H1 (cell line): Measurements from ENCODE around the gene TWIST2. TPM values are rescaled to one million over a fixed set of nuclear protein-coding genes. Genes with fewer than 3 reads are reported as not detected.

Experiments used
- CTCF ChIA-PET: fragments of 300-600 bp; sonication (Branson Sonifier 250); formaldehyde crosslinking; loops from one replicate; lab custom pipeline; 2021; ENCODE audit not compliant: partially characterized antibody; lab: Charles Lee
- POLR2A ChIA-PET: fragments of 300-600 bp; sonication (Branson Sonifier 250); formaldehyde crosslinking; loops from one replicate; lab custom pipeline; 2021; ENCODE audit warnings: inconsistent platforms; ENCODE audit not compliant: partially characterized antibody; lab: Charles Lee
- DNase-seq, 2 experiments: peaks; one replicate each; pipeline versions ENCODE4 v3.0.0 to v3.0.0-alpha.2; 2010 to 2022; ENCODE audit warnings: low spot score in 2 of 2, low read depth in 1 of 2, mixed read lengths in 1 of 2
- FAIRE-seq: peaks from 2 replicates; lab custom pipeline; 2011; peaks lifted over from hg19 to GRCh38; lab: Jason Lieb, UNC
- H2AFZ ChIP-seq: 2 replicates; pipeline ENCODE4 v1.8.1; 2012; ENCODE audit warnings: low read length, inconsistent platforms
- H2AK5ac ChIP-seq: 2 replicates; pipeline ENCODE4 v1.6.1; 2013; ENCODE audit warnings: low read depth, low read length
- H2BK120ac ChIP-seq: replicated peaks from 2 replicates; pipeline ENCODE3; 2013; ENCODE audit warnings: low read depth, low read length, inconsistent platforms
- H2BK12ac ChIP-seq: 2 replicates; pipeline ENCODE4 v1.6.1; 2013; ENCODE audit warnings: low read depth, low read length
- H2BK15ac ChIP-seq: 2 replicates; pipeline ENCODE4 v1.6.1; 2013; ENCODE audit warnings: low read length
- H2BK20ac ChIP-seq: 2 replicates; pipeline ENCODE4 v1.6.1; 2013; ENCODE audit warnings: low read length
- H2BK5ac ChIP-seq: 2 replicates; pipeline ENCODE4 v1.6.1; 2013; ENCODE audit warnings: low read depth, low read length
- H3K14ac ChIP-seq: 2 replicates; pipeline ENCODE4 v1.6.1; 2013; ENCODE audit warnings: inconsistent platforms; ENCODE audit not compliant: insufficient read length
- H3K18ac ChIP-seq: 2 replicates; pipeline ENCODE4 v1.6.1; 2013; ENCODE audit warnings: low read length; ENCODE audit errors: extremely low read depth
- H3K23ac ChIP-seq: 2 replicates; pipeline ENCODE4 v1.6.1; 2013; ENCODE audit warnings: inconsistent platforms; ENCODE audit not compliant: insufficient read length
- H3K23me2 ChIP-seq: 2 replicates; pipeline ENCODE4 v1.6.1; 2013; ENCODE audit warnings: low read depth, low read length
- H3K27ac ChIP-seq: 2 replicates; pipeline ENCODE4 v1.6.1; 2011; ENCODE audit warnings: low read depth, low read length, inconsistent platforms
- H3K27me3 ChIP-seq, 4 experiments: replicated peaks in 1 of 4; 1 replicate in 1 of 4; 2 replicates in 3 of 4; pipeline versions ENCODE4 v1.6.1 to v1.8.1; 2011 to 2013; ENCODE audit warnings: low read length in 3 of 4, mild to moderate bottlenecking in 3 of 4, inconsistent platforms in 2 of 4, mixed read lengths in 2 of 4, moderate library complexity in 1 of 4; ENCODE audit not compliant: control insufficient read depth in 3 of 4, insufficient read depth in 3 of 4; ENCODE audit errors: extremely low read depth in 1 of 4
- H3K36me3 ChIP-seq, 4 experiments: 2 replicates each; pipeline versions ENCODE4 v1.6.1 to v1.8.1; 2011 to 2013; ENCODE audit warnings: mild to moderate bottlenecking in 4 of 4, low read length in 3 of 4, moderate library complexity in 2 of 4, control low read depth in 1 of 4, inconsistent platforms in 1 of 4; ENCODE audit not compliant: insufficient read depth in 4 of 4, control insufficient read depth in 2 of 4
- H3K4ac ChIP-seq: replicated peaks from 2 replicates; pipeline ENCODE3; 2013; ENCODE audit warnings: low read length, low read depth, mixed read lengths, inconsistent platforms; ENCODE audit not compliant: insufficient read length
- H3K4me1 ChIP-seq, 4 experiments: replicated peaks in 1 of 4; 1 replicate in 1 of 4; 2 replicates in 3 of 4; pipeline versions ENCODE4 v1.6.1 to v1.8.1; 2011 to 2013; ENCODE audit warnings: low read length in 3 of 4, inconsistent platforms in 2 of 4, mixed read lengths in 1 of 4; ENCODE audit not compliant: insufficient read depth in 4 of 4, control insufficient read depth in 3 of 4
- H3K4me2 ChIP-seq, 2 experiments: 2 replicates each; pipeline versions ENCODE4 v1.6.1 to v1.8.1; 2011 to 2013; ENCODE audit warnings: low read depth in 2 of 2, low read length in 2 of 2, control low read depth in 1 of 2, inconsistent platforms in 1 of 2, mild to moderate bottlenecking in 1 of 2; ENCODE audit not compliant: insufficient read depth in 1 of 2
- H3K4me3 ChIP-seq, 4 experiments: fragments of 200-600, 300-600 bp in 1 of 4; sonication (generic), shearing (Covaris generic), sonication (Bioruptor Twin) in 1 of 4; 2 replicates each; pipeline versions ENCODE4 v1.5.1 to v1.8.1; 2011 to 2016; ENCODE audit warnings: low read length in 4 of 4, low read depth in 3 of 4, control low read depth in 2 of 4, inconsistent platforms in 2 of 4, mild to moderate bottlenecking in 2 of 4, mixed read lengths in 1 of 4, moderate library complexity in 1 of 4; ENCODE audit not compliant: insufficient read depth in 2 of 4; ENCODE audit errors: extremely low read depth in 1 of 4
- H3K56ac ChIP-seq: replicated peaks from 2 replicates; pipeline ENCODE3; 2013; ENCODE audit warnings: low read depth, mild to moderate bottlenecking, mixed read lengths, low read length, inconsistent platforms; ENCODE audit not compliant: insufficient read length
- H3K79me1 ChIP-seq: 2 replicates; pipeline ENCODE4 v1.6.1; 2013; ENCODE audit warnings: low read depth, low read length, control low read depth
- H3K79me2 ChIP-seq, 2 experiments: 2 replicates each; pipeline versions ENCODE4 v1.6.1 to v1.8.1; 2012 to 2013; ENCODE audit warnings: low read length in 2 of 2, mild to moderate bottlenecking in 2 of 2, inconsistent platforms in 1 of 2; ENCODE audit not compliant: insufficient read depth in 2 of 2, control insufficient read depth in 1 of 2
- H3K9ac ChIP-seq, 4 experiments: replicated peaks in 1 of 4; 1 replicate in 1 of 4; 2 replicates in 3 of 4; pipeline versions ENCODE4 v1.6.1 to v1.8.1; 2011 to 2013; ENCODE audit warnings: low read depth in 3 of 4, low read length in 3 of 4, control low read depth in 2 of 4, mild to moderate bottlenecking in 2 of 4, moderate library complexity in 2 of 4, inconsistent platforms in 1 of 4; ENCODE audit errors: extremely low read depth in 1 of 4
- H3K9me3 ChIP-seq, 2 experiments: 2 replicates each; pipeline versions ENCODE4 v1.6.1 to v1.8.1; 2012 to 2013; ENCODE audit warnings: mild to moderate bottlenecking in 2 of 2, moderate library complexity in 2 of 2, control low read depth in 1 of 2, inconsistent platforms in 1 of 2, low read depth in 1 of 2, low read length in 1 of 2, mixed read lengths in 1 of 2; ENCODE audit not compliant: insufficient read depth in 2 of 2
- H4K20me1 ChIP-seq, 2 experiments: replicated peaks in 1 of 2; 2 replicates each; pipeline versions ENCODE3 to v1.8.1; 2011 to 2013; ENCODE audit warnings: inconsistent platforms in 2 of 2, low read length in 2 of 2, mild to moderate bottlenecking in 1 of 2; ENCODE audit not compliant: insufficient read depth in 2 of 2, control insufficient read depth in 1 of 2
- H4K5ac ChIP-seq: 2 replicates; pipeline ENCODE4 v1.6.1; 2013; ENCODE audit warnings: low read length, low read depth, mixed read lengths, inconsistent platforms; ENCODE audit not compliant: insufficient read length
- H4K8ac ChIP-seq: 2 replicates; pipeline ENCODE4 v1.8.0; 2013; ENCODE audit warnings: mild to moderate bottlenecking, moderate library complexity, low read length, inconsistent platforms; ENCODE audit not compliant: insufficient read depth; ENCODE audit errors: extremely low read depth
- H4K91ac ChIP-seq: replicated peaks from 2 replicates; pipeline ENCODE3; 2013; ENCODE audit warnings: low read length, mixed read lengths, inconsistent platforms; ENCODE audit not compliant: insufficient read length
- CHD2 ChIP-seq: IDR thresholded peaks from 2 replicates; pipeline ENCODE4 v1.6.1; 2012; ENCODE audit warnings: low read length, improper control_type of control experiment
- GABPA ChIP-seq: IDR thresholded peaks from 2 replicates; pipeline ENCODE4 v1.6.1; 2011; ENCODE audit warnings: mild to moderate bottlenecking, low read length, moderate library complexity, borderline replicate concordance; ENCODE audit not compliant: insufficient read depth
- NANOG ChIP-seq: IDR thresholded peaks from 2 replicates; pipeline ENCODE4 v1.6.1; 2011; ENCODE audit warnings: low read length, low read depth, mild to moderate bottlenecking, inconsistent platforms; ENCODE audit not compliant: insufficient read depth, poor library complexity, severe bottlenecking
- WGBS, 2 experiments: shearing (Covaris generic) in 1 of 2; methylation state at CpG; one replicate each; pipeline versions ENCODE4 v1.1.6 to v1.1.7; 2013 to 2015; ENCODE audit warnings: low lambda C conversion rate in 2 of 2, mixed read lengths in 2 of 2, inconsistent platforms in 1 of 2, low coverage in 1 of 2, missing lambda C conversion rate in 1 of 2; ENCODE audit not compliant: insufficient replicate concordance in 2 of 2, insufficient coverage in 1 of 2, insufficient read length in 1 of 2; ENCODE audit errors: extremely low coverage in 1 of 2, missing lambda C conversion rate in 1 of 2; 5-methylcytosine and 5-hydroxymethylcytosine counted together
- polyA plus RNA-seq, 7 experiments: library from polyadenylated mRNA; depleted of rRNA in 3 of 7; stranded (reverse) in 5 of 7; unstranded in 2 of 7; fragments of >200 nt in 5 of 7; fragments of 200-250 nt in 2 of 7; gene quantifications; 1 replicate in 5 of 7; 2 replicates in 1 of 7; 4 replicates in 1 of 7; pipeline versions ENCODE4 v1.2.1 to v1.2.3, GENCODE V29; 2011 to 2013; ENCODE audit warnings: missing spikeins in 2 of 7, mixed read lengths in 2 of 7
- total RNA-seq: library from RNA; stranded (reverse); fragmentation: NEBNext Ultra II Directional; extraction: Animal tissue kit (Norgen Biotek cat#: 25700); gene quantifications from 2 replicates; pipeline ENCODE4 v1.2.1, GENCODE V29; 2021

TWIST2 gene
- total and polyA plus RNA-seq, 2 of the 8 experiments (the other 6 are each of a cell fraction or from before 2014, with no cell fraction given), result 2.6 to 4.3 TPM

DNA sequence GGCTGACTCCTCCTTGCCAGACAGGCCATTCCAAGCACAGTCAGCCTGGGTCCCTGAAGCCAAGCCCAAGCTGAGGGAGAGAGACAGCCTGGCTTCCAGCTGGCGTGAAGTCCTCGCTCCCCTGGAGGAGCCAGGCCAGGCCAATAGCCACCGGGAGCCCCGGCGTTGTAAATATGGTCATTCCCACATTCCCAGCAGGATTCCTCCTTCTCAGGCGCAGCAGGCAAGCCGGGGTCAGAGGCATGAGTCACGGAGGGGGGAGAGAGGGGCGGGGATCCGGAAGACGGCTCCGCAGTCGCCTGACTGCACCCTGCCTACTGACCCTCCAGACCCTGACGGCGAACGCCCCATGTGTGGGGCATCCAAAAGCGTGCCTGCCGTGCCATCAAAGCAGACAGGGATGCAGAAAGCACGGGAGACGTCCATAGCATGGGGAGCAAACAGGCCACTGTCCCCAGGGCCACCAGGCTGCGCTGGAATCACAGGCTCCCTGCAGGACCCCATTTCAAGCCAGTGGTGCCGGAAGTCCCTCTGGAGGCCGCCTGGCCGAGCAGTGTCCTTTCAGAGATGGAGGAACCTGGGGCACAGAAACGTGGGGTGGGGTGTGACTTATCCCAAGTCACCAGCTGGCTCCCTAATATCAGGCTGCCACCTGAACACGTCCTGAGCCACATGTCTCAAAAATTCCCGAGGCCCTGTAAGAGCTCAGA is 48.2 kb downstream of the TWIST2 start:
- POLR2A ChIA-PET, result no interaction called here
- H2AFZ ChIP-seq, result no peak overlapping the region
- no peak for TF ChIP-seq GABPA
- TF ChIP-seq NANOG, result no peak
- TF ChIP-seq CHD2, result no peak

More for the DNA sequence above, 48.2 kb downstream of the TWIST2 start:
- H3K79me1 ChIP-seq, result no peaks in the 10 kb centered on the region; the same call in 1 of the 2 replicates
- no peak overlapping the region for H3K9ac ChIP-seq
- no peak overlapping the region for H3K27ac ChIP-seq
- FAIRE-seq (no peak), DNase-seq (peak in 1 of 2 experiments; percentile 23)
- H4K20me1 ChIP-seq, result no peaks in the 10 kb centered on the region
- H4K8ac ChIP-seq, result peak overlapping the region; percentile 57
- no peak overlapping the region for H2BK12ac ChIP-seq
- H3K14ac ChIP-seq, result no peak overlapping the region
- H2BK5ac ChIP-seq, result no peak overlapping the region
- no peak overlapping the region for H4K5ac ChIP-seq
- no peak overlapping the region for H2BK15ac ChIP-seq
- 47% methylated on average over 25 of the region's 27 CpGs; no CpG with 5 or more reads in 1 of the 2 experiments for WGBS, 2 experiments
- H3K56ac ChIP-seq, result no peak overlapping the region
- H3K18ac ChIP-seq, result no peak overlapping the region
- peak overlapping the region in 1 of 2 experiments; percentile 50; a peak in 3 of 4 replicates for H3K4me2 ChIP-seq
- H3K27me3 ChIP-seq, result 0 out of 7 replicates have a peak, but pooled peaks cover 0 to 3% (median 0%) of the 10 kb centered on the region in 4 experiments
- H3K9me3 ChIP-seq, result no peaks in the 10 kb centered on the region
- H3K4ac ChIP-seq, result no peak overlapping the region
- H3K4me1 ChIP-seq, result peaks cover 0 to 10% (median 7%) of the 10 kb centered on the region in 4 experiments; a peak in 6 of 7 replicates
- no peak overlapping the region for H3K4me3 ChIP-seq
- no peak overlapping the region for H2BK120ac ChIP-seq
- H3K23me2 ChIP-seq, result no peaks in the 10 kb centered on the region
- no peak overlapping the region for H2AK5ac ChIP-seq
- no peak overlapping the region for H4K91ac ChIP-seq
- no peaks in the 10 kb centered on the region for H3K79me2 ChIP-seq
- CTCF ChIA-PET, result no interaction called here
- H2BK20ac ChIP-seq, result no peak overlapping the region
- no peak overlapping the region for H3K23ac ChIP-seq
- H3K36me3 ChIP-seq, result no peaks in the 10 kb centered on the region
